Activated naive CD4-positive, alpha-beta T cell treated with anti-CD3 and anti-CD28 coated beads, Interleukin-2, amount 10 ng/mL, durations not matched to agents 7 days and 5 days (primary cell): ENCODE measurements around the gene COX6A2.
"Not testable (repeated sequence)": the region's sequence is repeated elsewhere in the genome, so short reads cannot be mapped to it uniquely, and the experiment has no call there.

ENCODE experiments used
- CTCF ChIA-PET: fragments of 350-600 bp; sonication (Branson Sonifier 250); formaldehyde crosslinking; loops from one replicate; lab custom pipeline; 2021; ENCODE audit warnings: antibody characterized with exemption; lab: Charles Lee
- DNase-seq: peaks from one replicate; pipeline ENCODE4 v3.0.0-alpha.2; 2020
- H3K27ac Mint-ChIP-seq: one replicate; pipeline ENCODE4 v1.8.0; 2021; ENCODE audit warnings: mild to moderate bottlenecking, moderate library complexity, mixed read lengths
- H3K27me3 Mint-ChIP-seq: one replicate; pipeline ENCODE4 v1.8.0; 2021; ENCODE audit warnings: mild to moderate bottlenecking, mixed read lengths
- H3K36me3 Mint-ChIP-seq: one replicate; pipeline ENCODE4 v1.8.0; 2021; ENCODE audit warnings: mixed read lengths
- H3K4me1 Mint-ChIP-seq: one replicate; pipeline ENCODE4 v1.8.0; 2021; ENCODE audit warnings: mixed read lengths
- H3K4me3 Mint-ChIP-seq: one replicate; pipeline ENCODE4 v1.8.0; 2021; ENCODE audit warnings: mild to moderate bottlenecking, moderate library complexity, mixed read lengths
- H3K9me3 Mint-ChIP-seq: one replicate; pipeline ENCODE4 v1.8.0; 2021; ENCODE audit warnings: mixed read lengths

COX6A2 gene

DNA sequence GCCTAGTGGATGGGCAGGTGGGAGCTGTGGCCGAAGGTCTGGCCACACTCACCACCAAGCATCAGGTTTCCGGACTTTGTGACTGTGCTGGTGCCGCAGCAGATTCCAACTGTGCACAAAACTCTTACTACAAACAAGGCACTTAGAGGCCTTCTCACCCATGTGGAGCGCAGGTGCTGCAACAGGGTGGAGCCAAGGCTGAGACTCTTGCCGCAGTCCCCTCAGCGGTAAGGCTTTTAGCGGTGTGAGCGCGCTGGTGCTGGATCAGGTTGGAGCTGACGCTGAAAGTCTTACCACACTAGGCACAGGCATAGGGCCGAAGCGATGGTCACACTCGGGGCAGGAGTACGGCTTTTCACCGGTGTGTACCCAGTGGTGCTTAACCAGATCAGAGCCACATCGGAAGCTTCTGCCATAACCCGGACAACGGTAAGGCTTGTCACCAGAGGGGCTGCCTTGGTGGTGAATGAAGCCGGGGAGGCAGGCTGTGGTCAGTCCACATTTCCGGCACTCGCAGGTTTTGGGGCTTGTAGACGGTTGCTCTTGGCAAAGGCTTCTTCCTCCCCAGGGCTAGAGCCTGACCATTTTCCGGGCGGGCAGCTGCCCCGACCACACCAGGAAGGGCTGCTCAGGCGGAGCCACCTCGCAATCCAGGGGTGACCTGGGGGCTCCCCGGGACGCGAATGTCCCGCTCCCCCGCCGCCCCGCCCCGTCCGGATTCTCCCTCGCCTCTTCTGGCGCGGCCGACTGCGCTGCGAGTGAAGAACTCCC lies 30.1 kb upstream of the COX6A2 start:
- Mint-ChIP-seq H3K27ac (peak overlapping the region; percentile 98), H3K36me3 (peaks cover 34% of the 10 kb centered on the region), H3K4me3 (peak overlapping the region; percentile 92), H3K4me1 (peaks cover 57% of the 10 kb centered on the region), H3K9me3 (no peaks in the 10 kb centered on the region), H3K27me3 (peaks cover 3% of the 10 kb centered on the region)
- DNase-seq: peak; percentile 76
- CTCF ChIA-PET: interaction anchor here (0.7 to 7.8 kb wide), 8 partner anchors 11 to 409 kb away, joined by 3 to 62 read pairs (median 3); partner anchors contain the start of gene RUSF1

DNA sequence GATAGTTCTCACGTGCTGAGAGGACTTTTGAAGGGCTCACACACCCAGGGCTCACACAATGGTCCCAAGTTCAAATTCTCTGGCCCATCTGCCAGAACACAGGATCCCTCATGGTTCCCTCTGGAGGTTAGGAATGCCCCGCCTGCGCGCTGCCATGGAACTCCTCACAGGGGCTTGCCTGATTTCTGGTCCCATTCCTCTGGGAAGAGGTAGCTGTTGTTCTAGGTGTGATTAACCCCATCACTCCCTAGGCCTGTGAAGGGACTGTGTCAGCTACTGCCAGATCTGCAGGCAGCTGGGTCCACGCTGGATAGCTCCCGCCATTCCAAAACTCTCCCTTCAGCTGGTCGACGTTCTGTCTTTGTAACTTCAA lies 28.8 kb upstream of the COX6A2 start:
- CTCF ChIA-PET: interaction anchor here (1.4 to 7.8 kb wide), 3 partner anchors 71 to 410 kb away, joined by 5 to 62 read pairs (median 29); no protein-coding TSS in a partner anchor
- H3K4me3 Mint-ChIP-seq: peak overlapping the region; percentile 21
- H3K9me3 Mint-ChIP-seq: no peaks in the 10 kb centered on the region
- no peak for DNase-seq
- H3K4me1 Mint-ChIP-seq: peaks cover 58% of the 10 kb centered on the region
- peaks cover 28% of the 10 kb centered on the region for H3K36me3 Mint-ChIP-seq
- H3K27ac Mint-ChIP-seq: peak overlapping the region; percentile 19
- H3K27me3 Mint-ChIP-seq: peaks cover 3% of the 10 kb centered on the region

DNA sequence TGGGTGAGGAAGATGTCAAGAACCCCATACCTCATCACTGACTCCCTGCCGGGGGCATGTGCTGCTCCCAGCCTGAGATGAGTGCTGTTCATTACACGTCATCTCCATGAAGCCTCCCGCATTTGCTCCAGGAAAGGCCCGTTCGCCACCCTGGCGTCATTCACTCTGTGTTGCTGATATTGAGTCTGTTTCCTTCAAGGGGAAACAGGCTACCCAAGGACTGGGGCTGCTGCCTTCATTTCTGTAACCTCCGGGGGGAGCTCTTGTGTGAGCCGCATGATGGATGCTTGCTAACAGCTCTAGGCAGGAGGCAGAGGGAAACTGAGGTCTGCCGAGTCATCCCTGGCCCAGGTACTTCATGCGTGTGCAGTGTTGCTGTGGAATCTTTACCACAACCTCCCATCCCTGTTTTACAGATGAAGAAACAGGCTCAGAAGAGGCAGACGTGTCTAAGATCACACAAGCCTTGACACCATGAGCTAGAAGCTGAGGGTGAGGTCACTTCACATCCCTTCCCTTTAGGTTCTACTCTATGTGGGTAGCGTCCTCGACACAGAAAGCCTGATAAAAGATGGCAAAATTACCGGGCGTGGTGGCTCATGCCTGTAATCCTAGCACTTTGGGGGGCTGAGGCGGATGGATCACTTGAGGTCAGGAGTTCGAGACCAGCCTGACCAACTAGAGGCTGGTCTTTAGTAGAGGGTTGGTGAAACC lies 27.6 kb upstream of the COX6A2 start:
- peaks cover 28% of the 10 kb centered on the region for H3K36me3 Mint-ChIP-seq
- peak overlapping the region; percentile 30 for H3K27ac Mint-ChIP-seq
- H3K4me1 Mint-ChIP-seq: peaks cover 58% of the 10 kb centered on the region
- H3K4me3 Mint-ChIP-seq: peak overlapping the region; percentile 15
- no peaks in the 10 kb centered on the region for H3K9me3 Mint-ChIP-seq
- H3K27me3 Mint-ChIP-seq: peaks cover 3% of the 10 kb centered on the region
- peak; percentile 53 for DNase-seq
- CTCF ChIA-PET: interaction anchor here (0.5 to 7.8 kb wide), 11 partner anchors 13 to 639 kb away, joined by 3 to 62 read pairs (median 5); partner anchors contain the start of gene ZNF843

DNA sequence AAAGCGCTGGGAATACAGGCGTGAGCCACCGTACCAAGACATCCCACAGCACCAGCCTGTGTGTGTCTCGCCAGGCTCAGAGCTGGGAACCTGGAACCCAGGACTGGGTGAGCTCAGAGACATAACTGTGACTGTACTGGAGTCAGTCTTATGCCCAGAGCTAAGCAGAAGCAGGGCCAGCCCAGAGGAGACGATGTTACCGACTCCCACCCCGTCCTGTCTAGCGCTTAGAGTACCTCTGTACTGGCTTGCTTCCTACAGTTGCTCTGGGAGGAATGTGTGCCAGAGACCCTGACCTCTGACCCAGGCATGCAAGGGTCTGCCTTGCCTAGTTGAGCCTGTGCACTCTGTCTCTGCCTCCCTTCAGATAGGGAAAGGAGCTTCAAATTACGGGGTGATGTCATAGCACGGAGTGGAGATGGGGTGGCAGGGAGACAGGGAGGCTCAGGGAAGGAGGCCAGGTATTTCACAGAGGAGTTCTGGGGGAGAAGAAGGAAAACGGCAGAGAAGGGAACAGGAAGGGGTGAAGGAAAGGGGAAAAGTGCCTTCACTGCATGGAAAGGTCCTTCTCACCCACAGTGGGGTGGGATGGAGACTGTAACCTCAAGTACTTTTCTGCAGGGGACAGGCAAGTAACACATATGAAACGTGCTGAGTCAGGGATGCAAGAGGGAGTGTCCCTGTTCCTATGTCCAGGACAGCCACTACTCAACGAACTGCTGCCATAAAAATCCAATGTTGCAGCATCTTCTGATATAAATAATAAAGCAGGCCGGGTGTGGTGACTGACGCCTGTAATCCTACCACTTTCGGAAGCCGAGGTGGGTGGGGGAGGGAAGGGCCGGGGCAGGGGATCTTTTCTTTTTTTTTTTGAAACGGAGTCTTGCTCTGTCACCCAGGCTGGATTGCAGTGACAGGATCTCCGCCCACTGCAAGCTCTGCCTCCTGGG lies 25.4 kb upstream of the COX6A2 start:
- DNase-seq: no peak
- H3K9me3 Mint-ChIP-seq: no peaks in the 10 kb centered on the region
- no peak overlapping the region for H3K27ac Mint-ChIP-seq
- CTCF ChIA-PET: interaction anchor here (0.6 to 2.5 kb wide), 2 partner anchors 11 to 155 kb away, joined by 4 to 15 read pairs; partner anchors contain the start of gene ZNF843
- H3K4me1 Mint-ChIP-seq: peaks cover 47% of the 10 kb centered on the region
- peaks cover 28% of the 10 kb centered on the region for H3K36me3 Mint-ChIP-seq
- no peaks in the 10 kb centered on the region for H3K27me3 Mint-ChIP-seq
- no peak overlapping the region for H3K4me3 Mint-ChIP-seq

DNA sequence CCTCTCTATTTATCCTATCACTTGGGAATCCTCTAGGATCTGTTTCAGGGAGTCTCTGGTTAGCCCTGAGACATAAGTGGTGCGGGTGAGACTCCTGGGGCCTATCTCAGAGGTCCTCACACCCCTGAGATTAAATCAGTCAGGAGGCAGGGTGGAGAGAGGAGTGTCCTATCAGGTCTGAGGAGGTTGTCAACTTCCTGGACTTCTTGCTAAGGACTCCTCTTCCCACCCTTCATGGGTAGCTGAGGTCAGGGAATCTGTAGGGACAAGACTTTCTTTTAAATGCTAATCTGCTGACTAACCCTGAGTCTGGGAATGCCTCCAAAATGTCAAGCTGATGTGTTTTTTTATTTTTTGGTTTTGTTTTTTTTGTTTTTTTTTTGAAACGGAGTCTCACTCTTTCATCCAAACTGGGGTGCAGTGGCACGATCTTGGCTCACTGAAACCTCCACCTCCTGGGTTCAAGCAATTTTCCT lies 24.5 kb upstream of the COX6A2 start:
- CTCF ChIA-PET: interaction anchor here (1.7 to 2.5 kb wide), 3 partner anchors 8 to 70 kb away, joined by 5 to 15 read pairs (median 7); partner anchors contain the start of gene ZNF843
- Mint-ChIP-seq H3K4me1 (peaks cover 41% of the 10 kb centered on the region), H3K27ac (no peak overlapping the region), H3K27me3 (no peaks in the 10 kb centered on the region), H3K9me3 (no peaks in the 10 kb centered on the region), H3K4me3 (no peak overlapping the region), H3K36me3 (peaks cover 22% of the 10 kb centered on the region)
- no peak for DNase-seq

DNA sequence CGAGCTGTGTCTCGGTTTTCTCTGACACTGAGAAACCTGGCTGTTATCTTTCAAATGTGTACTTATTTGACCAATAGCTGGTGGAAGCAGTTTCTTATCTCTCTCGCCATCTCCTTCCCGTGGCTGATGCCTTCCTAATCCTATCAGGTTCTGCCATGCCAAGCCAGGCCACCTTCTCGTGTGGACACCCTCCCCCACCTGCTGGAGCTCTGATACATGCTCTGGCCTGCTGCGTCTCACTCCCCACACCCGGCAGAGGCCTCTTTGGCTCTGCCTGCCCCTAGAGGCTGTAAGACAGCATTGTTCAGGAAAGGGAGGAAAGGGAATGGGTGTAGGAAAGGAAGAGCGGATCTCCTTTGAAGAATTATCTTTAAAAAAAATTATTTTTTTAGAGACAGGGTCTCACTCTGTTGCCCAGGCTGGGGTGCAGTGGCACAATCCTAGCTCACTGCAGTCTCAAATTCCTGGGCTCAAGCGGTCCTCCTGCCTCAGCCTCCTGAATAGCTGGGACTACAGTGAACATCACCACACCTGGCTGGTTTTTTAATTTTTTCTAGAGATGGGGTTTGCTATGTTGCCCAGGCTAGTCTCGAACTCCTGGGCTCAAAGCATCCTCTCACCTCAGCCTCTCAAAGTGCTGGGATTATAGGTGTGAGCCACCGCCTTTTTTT lies 23.7 kb upstream of the COX6A2 start:
- peaks cover 15% of the 10 kb centered on the region for H3K36me3 Mint-ChIP-seq
- CTCF ChIA-PET: interaction anchor here (1.7 to 2.5 kb wide), 3 partner anchors 9 to 69 kb away, joined by 5 to 15 read pairs (median 7); partner anchors contain the start of gene ZNF843
- H3K27ac Mint-ChIP-seq: no peak overlapping the region
- no peaks in the 10 kb centered on the region for H3K27me3 Mint-ChIP-seq
- H3K4me1 Mint-ChIP-seq: peaks cover 33% of the 10 kb centered on the region
- no peak overlapping the region for H3K4me3 Mint-ChIP-seq
- no peaks in the 10 kb centered on the region for H3K9me3 Mint-ChIP-seq
- DNase-seq: no peak

DNA sequence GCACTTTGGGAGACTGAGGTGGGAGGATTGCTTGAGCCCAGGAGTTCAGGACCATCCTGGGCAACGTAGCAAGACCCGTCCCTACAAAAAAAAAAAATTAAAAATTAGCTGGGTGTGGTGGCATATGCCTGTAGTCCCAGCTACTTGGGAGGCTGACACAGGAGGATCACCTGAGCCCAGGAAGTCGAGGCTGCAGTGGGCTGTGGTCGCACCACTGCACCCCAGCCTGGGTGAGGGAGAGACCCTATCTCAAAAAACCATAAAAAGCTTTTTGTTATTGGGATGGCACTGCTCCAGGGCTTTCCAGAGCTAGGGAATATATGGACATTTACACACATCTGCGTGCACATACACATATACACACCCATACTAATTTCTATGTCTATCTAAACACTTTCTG lies 23.0 kb upstream of the COX6A2 start:
- Mint-ChIP-seq H3K9me3 (no peaks in the 10 kb centered on the region), H3K36me3 (peaks cover 13% of the 10 kb centered on the region), H3K27me3 (no peaks in the 10 kb centered on the region), H3K4me1 (peaks cover 28% of the 10 kb centered on the region), H3K27ac (no peak overlapping the region), H3K4me3 (no peak overlapping the region)
- DNase-seq: no peak
- CTCF ChIA-PET: interaction anchor here (1.7 to 2.5 kb wide), 3 partner anchors 8 to 69 kb away, joined by 5 to 15 read pairs (median 7); partner anchors contain the start of gene ZNF843

DNA sequence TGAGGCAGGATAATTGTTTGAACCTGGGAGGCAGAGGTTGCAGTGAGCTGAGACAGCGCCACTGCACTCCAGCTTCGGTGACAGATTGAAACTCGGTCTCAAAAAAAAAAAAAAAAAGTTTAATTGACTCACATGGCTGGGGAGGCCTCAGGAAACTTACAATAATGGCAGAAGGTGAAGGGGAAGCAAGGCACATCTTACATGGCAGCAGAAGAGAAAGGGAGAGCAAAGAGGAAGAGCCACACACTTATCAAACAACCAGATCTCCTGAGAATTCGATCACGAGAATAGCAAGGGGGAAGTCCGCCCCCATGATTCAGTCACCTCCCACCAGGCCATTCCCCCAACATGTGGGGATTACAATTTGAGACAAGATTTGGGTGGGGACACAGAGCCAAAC lies 17.8 kb upstream of the COX6A2 start:
- H3K36me3 Mint-ChIP-seq, H3K9me3 Mint-ChIP-seq, H3K4me1 Mint-ChIP-seq, DNase-seq, H3K4me3 Mint-ChIP-seq, H3K27ac Mint-ChIP-seq: not testable (repeated sequence)
- peaks cover 16% of the 10 kb centered on the region for H3K27me3 Mint-ChIP-seq
- CTCF ChIA-PET: interaction anchor here (1.3 kb wide), 1 partner anchor 15 kb away, joined by 4 read pairs; no protein-coding TSS in a partner anchor

DNA sequence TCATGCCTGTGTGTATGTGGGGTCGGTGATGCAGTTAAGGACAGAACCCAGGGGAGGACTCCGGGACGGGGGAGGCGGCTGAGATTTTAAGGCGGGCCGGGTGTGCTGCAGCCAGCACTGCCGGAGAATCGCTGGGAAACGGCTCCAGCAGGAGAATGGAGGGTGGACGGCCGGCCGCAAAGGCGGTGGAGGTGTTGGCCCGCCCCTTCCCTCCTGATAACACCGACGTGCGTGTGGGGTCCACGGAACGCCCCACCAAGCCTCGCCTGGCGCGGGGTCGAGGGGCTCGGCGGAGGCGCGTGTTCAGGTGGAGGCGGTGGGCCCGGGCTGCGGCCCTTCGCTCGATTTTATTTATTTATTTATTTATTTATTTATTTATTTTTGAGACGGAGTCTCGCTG lies 13.8 kb upstream of the COX6A2 start:
- no peak for DNase-seq
- no peak overlapping the region for H3K27ac Mint-ChIP-seq
- no peaks in the 10 kb centered on the region for H3K9me3 Mint-ChIP-seq

DNA sequence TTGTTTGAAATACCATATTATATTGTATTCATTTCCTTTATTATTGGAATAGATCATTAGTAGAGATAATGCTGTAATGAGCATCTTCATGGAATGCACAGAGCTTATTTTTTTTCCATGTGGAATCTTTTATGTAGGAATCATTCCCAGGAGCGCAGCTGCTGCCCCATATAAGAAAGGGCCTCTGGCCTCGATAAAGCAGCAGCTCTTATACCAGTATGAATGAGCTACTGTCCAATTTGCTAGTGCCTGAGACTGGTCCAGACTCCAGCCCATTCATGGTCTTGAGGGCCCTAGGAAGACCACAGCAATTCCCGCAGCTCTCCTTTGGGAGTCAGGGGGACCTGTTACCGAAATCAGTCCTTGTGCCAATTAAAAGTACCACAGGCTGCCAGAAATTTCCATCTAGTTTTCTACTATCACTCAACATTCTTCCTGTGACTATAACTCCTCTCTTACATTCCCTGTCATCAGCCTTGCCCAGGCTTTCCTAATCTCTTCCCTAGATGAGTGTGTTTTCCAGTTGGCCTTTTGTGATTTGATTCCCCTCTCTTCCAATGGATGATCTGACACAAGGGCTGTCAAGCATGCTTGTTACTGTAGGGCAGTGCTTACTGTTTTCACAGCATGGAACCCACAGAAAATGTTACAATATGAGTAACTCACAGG lies 12.5 kb upstream of the COX6A2 start:
- Mint-ChIP-seq H3K36me3 (no peaks in the 10 kb centered on the region), H3K27me3 (peaks cover 11% of the 10 kb centered on the region), H3K27ac (no peak overlapping the region), H3K4me3 (no peak overlapping the region), H3K9me3 (no peaks in the 10 kb centered on the region), H3K4me1 (peaks cover 12% of the 10 kb centered on the region)
- CTCF ChIA-PET: interaction anchor here (1.0 to 1.7 kb wide), 2 partner anchors 11 to 15 kb away, joined by 3 to 5 read pairs; no protein-coding TSS in a partner anchor
- no peak for DNase-seq

More for the DNA sequence above, 13.8 kb upstream of the COX6A2 start:
- H3K4me1 Mint-ChIP-seq: peaks cover 12% of the 10 kb centered on the region
- no peaks in the 10 kb centered on the region for H3K36me3 Mint-ChIP-seq
- H3K27me3 Mint-ChIP-seq: peaks cover 16% of the 10 kb centered on the region
- peak overlapping the region; percentile 78 for H3K4me3 Mint-ChIP-seq
- CTCF ChIA-PET: interaction anchor here (0.9 to 2.4 kb wide), 6 partner anchors 11 to 242 kb away, joined by 3 to 20 read pairs (median 10); no protein-coding TSS in a partner anchor

DNA sequence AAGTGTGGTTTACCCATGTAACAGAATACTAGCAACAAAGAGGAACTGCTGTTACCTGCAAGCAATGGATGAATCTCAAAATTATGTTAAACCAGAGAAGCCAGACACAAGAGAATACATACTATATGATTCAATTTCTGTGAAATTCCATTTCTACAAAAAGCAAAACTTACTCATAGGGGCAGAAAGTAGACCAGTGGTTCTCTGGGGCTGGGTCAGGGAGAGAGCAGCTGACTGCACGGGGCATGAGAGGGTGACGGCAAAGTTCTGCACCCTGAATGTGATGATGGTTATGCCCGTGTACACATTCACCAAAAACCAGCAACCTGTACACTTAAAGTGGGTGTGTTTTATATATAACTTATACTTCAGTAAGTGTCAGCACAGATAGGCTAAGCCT lies 11.4 kb upstream of the COX6A2 start:
- H3K27ac Mint-ChIP-seq: no peak overlapping the region
- H3K36me3 Mint-ChIP-seq: no peaks in the 10 kb centered on the region
- peaks cover 11% of the 10 kb centered on the region for H3K27me3 Mint-ChIP-seq
- CTCF ChIA-PET: interaction anchor here (1.1 to 1.7 kb wide), 5 partner anchors 8 to 56 kb away, joined by 3 to 6 read pairs (median 3); no protein-coding TSS in a partner anchor
- H3K9me3 Mint-ChIP-seq: no peaks in the 10 kb centered on the region
- DNase-seq: no peak
- H3K4me1 Mint-ChIP-seq: peaks cover 12% of the 10 kb centered on the region
- H3K4me3 Mint-ChIP-seq: no peak overlapping the region

DNA sequence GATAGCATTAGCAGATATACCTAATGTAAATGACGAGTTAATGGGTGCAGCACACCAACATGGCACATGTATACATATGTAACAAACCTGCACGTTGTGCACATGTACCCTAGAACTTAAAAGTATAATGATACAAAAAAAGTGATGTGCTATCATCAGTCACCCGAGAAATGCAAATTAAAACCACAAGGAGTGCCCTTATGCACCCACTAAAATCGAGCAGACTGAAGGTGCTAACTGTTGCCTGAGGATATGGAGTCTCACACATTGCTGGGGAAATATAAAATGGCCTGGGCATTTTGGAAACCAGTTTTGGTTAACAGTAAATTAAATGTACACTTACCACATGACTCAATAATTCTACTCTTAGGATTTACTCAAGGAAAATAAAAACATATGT lies 10.9 kb upstream of the COX6A2 start:
- Mint-ChIP-seq H3K4me1 (peaks cover 12% of the 10 kb centered on the region), H3K27me3 (peaks cover 11% of the 10 kb centered on the region)
- not testable (repeated sequence) for H3K4me3 Mint-ChIP-seq, H3K36me3 Mint-ChIP-seq, DNase-seq, H3K27ac Mint-ChIP-seq, H3K9me3 Mint-ChIP-seq
- CTCF ChIA-PET: interaction anchor here (1.1 to 1.7 kb wide), 4 partner anchors 8 to 56 kb away, joined by 3 to 6 read pairs (median 3); no protein-coding TSS in a partner anchor
